ENCODE results near the gene CCRL2.
"Not testable (repeated sequence)": the region's sequence is repeated elsewhere in the genome, so short reads cannot be mapped to it uniquely, and the experiment has no call there.

The CCRL2 gene

DNA sequence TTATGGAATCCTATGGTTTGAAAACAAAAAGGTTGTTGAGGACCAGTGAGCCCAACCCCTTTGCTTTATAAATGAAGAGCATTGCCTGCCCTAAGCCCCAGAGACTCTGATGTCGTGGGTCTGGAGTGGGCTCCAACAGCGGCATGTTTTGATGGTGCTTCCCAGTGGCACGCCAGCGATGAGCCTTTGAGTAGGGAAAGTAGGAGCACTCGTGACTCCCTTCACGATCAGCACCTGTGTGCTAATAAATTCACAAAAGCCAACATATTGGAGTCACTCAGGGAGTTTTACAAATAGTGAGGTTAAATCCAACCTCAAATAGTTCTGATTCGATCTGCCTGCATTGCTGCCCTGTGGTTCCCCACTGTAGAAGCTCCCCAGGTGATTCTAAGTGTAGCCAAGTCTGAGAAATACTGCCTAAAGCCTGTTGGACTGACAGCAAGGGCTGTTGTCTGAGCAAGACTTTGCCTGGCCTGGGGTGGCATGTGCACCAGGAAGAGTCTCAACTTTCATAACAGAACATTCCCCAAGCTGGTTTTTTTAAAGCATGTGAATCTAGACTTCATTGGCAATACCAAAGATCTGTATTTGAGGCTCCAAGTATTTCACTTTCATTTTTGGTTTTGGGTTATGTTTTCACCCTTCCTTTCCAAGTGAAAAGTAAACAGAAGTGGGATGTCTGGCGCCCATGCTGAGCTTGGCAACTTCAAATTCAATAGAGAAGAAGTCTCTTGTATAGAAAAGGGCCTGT is 26.4 kb upstream of the CCRL2 start:
- no peak for DNase-seq (ENCODE audit: low spot score)

- DNase-seq (ENCODE audit: low spot score): no peak
These were observed 25.4 kb upstream of the CCRL2 start for GRCh38 chr3:46381625-46382024.

DNA sequence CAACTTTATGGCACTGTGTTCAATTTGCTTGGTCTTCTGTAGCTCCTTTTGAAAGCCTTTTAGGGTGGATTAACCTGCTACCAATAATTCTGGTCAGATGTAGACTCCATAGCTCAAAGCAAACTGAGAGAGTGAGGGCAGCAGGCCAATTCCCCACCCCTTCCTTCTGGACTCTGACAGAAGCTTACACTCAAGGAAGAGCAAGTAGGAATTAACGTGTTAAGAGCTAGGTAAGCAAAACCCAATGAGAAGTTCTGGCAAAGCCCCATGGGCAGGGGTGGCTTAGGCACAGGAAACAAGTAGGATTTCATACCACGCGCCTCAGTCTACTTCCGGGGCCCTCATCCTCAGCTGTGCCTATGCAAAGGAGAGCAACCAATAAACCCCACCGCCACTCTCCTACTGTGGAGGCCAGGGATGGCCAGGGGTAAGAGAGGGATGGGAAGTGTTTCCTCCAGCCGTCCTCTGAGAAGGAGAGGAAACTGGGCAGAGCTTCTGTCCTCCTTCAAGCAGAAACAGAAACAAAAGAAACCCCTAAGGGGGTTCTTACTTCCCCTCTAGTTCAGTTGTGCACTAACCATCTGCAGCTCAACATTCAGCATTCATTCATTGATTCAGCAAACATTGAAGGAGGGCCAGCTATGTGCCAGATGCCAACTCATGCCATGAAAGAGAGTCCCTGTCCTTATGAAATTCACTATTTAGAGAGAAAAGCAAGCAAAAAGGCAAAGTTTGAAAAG is 23.7 kb upstream of the CCRL2 start:
- no peak for DNase-seq (ENCODE audit: low spot score)

- DNase-seq (ENCODE audit: low spot score): no peak
These were observed 23.1 kb upstream of the CCRL2 start for GRCh38 chr3:46383951-46384330.

- DNase-seq (ENCODE audit: low spot score): no peak
These were observed 20.9 kb upstream of the CCRL2 start for GRCh38 chr3:46386205-46386604.

DNA sequence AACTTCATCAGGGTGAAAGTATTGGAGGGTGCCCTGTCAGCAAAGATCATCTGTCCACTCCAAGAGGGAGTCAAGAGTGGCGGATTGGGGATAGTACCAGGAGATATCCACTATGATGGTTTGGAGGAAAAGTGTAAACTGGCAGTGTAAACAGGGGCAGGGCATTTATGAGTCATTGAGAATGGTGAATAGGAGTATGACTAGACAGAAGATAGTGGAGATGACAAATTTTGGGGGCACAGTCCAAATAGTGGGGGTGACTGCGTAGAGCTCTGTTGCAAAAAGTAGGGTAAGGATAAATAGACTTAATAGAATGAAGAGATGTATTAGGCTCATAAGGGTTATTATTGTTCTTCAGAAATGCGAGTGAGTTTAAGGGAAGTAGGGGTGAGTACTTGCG is 18.2 kb upstream of the CCRL2 start:
- not testable (repeated sequence) for DNase-seq (ENCODE audit: low spot score)

DNA sequence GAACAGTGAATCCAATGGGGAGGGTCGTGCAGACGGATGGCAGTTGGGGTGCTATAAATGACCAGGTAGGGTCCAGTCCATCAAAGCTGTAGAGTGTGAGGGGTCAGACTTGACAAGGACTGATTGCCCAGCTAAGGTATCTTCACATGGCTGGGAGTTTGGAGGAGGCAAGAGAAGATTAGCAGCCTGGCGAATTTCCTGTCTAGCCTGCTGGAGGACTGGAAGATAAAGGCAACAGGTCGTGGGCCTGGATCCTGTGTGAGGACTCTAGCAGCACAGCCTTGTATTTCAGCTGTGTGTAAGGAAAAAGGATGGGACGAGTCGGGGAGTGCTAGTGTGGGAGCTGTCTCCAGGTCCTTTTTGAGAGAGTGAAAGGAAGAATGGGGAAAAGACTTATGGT is 17.8 kb upstream of the CCRL2 start:
- no peak for DNase-seq (ENCODE audit: low spot score)

GRCh38 chr3:46391526-46391925 is 15.5 kb upstream of the CCRL2 start:
- not testable (repeated sequence) for DNase-seq (ENCODE audit: low spot score)

DNA sequence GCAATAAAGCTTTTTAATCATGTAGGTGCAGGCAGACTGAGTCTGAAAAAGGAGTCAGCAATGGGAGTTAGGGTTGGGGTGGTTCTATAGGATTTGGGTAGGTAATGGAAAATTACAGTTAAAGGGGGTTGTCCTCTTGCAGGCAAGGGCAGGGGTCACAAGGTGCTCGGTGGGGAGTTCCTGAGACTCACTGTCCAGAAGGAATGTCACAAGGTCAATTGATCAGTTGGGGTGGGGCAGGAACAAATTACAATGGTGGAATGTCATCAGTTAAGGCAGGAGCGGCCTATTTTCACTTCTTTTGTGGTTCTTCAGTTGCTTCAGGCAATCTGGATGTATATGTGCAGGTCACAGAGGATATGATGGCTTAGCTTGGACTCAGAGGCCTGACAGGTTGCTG is 14.0 kb upstream of the CCRL2 start:
- no peak for DNase-seq (ENCODE audit: low spot score)

GRCh38 chr3:46393554-46394434 is 13.3 kb upstream of the CCRL2 start:
- DNase-seq (ENCODE audit: low spot score): peak; percentile 30

DNA sequence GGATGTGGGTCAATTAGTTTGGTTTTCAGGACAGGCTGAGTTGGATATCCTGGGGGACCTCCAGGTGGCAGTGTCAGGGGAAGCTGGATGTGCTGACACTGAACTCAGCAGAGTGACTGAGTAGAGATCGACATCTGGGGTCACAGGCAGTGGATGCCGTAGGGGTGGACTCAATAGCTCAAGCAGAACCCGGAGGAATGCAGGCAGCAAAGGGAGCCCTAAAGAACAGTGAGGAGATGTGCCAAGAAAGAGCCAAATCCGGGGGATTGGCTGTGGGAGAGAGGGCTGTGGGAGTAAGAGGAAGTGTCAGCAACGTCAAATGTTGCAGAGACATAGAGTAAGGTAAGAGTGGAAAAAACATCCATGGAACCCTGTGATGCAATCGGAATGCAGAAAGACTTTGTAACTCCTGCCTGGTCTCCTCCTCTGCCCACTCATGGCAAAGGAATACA is 11.8 kb upstream of the CCRL2 start:
- DNase-seq (ENCODE audit: low spot score): no peak

DNA sequence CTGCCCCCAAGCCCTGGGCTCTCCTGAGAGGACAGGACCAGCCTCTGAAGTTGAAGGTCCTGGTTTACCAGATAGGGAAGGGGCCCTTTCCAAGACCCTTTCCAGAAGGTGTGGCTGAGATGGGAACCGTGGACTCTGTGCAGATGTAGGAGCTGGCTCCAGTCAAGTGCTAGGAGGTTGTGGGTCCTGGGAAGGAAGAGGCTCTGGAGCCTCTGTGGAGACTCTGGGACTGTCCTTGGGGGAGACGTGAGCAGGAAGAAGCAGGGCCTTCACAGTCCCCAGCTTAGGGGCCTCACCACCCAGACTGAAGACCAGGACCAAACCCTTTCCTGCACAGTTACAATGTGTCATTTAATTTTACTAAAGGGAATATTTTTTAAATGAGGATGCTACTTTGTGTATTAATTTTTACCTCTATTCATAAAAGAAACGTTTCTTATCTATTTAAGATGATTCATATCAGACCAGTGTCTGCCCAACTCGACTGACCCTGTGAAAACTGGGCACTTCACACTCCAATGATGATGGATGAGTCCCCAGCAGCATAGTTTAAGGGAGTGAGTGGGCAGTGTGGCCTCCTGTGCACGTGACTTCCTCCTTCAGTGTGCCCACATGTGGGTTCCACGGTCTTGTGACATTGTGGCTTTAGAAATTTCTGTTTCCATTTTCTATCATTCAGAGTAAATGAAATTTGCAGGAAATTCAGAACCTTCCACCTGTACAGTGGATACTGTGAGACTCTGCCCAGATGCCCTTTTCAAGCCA is 11.1 kb upstream of the CCRL2 start:
- no peak for DNase-seq (ENCODE audit: low spot score)

- DNase-seq (ENCODE audit: low spot score): no peak
These were observed 9.9 kb upstream of the CCRL2 start for GRCh38 chr3:46397111-46397510.

DNA sequence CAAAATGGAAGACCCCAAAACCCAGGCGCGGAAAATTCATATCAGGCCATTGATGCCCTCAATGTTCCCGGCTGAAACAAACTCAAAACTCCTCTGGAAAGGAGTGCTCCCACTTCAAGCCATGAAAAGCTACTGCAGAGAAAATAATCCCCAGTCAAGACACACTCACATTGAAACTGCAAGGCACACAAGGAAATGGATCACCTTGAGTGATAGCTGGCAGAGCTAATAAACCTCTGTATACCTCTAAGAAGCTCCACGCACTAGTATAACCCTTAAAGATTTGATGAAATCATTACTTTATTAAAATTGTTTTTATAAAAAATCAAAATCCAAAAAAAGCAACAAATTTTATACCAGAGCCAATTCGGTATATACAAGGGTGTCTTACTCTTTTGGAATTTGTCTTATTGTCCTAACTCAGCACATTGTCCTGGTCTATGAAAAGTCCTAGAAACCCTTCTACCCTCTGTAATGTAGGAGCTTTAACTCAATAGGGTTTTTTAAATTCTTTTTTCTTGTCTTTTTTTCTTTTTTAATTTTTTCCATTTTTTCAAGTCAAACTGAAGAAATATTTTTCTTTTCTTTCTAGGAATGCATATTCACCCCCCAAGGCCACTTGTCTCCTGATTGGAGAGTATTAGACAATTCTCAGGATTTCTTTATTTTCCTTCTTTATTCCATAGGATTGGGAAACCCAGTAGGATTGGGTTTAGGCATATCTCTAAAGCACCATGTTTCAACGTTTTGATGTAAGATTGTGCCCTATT is 8.7 kb upstream of the CCRL2 start:
- no peak for DNase-seq (ENCODE audit: low spot score)

DNA sequence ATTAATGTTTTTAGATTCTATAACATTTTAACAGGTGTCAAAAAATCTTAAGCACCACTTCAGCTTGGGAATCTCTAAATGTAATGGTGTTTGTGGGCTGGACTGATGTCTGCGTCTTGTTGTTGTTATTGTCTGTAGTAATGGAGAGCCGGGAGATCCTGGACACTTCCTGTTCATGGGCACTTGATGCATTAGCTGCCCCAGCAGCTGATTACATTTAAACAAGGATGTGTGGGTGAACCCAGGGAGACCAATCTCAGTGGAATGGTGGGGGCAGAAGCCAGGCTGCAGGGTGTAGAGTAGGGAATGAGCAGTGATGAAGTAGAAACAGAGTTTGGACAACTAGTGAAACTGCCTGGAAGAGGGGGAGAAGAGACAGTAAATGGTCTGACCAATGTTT is 8.0 kb upstream of the CCRL2 start:
- no peak for DNase-seq (ENCODE audit: low spot score)

DNA sequence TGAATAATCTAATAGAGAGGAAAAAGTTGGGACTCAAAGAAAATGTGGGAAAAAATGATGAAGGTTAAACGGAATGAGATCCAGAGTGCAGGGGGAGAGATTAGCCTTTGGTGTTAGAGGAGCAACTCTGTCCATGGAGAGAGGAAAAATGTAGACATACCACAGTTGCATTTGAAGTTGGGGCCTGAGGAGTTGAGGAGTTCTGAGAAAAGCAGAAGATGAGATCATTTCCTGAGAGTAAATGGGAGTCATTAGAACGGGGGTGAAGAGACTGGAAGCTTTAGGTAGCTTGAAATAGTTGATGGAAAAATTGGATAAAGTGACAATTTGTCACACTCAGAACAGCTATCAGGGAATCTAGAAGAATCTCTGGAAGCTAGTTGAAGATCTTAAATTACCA is 7.5 kb upstream of the CCRL2 start:
- no peak for DNase-seq (ENCODE audit: low spot score)

- DNase-seq (ENCODE audit: low spot score): no peak
These were observed 6.9 kb upstream of the CCRL2 start for GRCh38 chr3:46400000-46400734.

DNA sequence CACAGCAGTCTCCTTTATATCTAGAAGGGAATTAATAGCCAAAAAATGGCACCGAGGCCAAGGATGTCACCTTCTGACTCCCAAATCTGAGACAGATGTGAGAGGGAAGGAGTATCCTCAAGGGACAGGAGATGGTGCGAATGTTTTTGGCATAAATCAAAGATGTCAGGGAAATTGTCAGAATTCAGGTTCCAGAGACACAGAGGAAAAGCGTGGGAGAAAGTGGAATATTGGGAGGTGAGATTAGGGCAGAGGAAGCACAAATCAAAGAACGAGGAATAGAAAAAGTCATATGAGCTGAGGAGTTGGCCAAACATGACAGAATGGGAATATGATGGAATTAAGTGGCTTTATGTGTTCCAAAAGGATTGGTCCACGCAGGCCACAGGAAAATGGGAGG is 6.2 kb upstream of the CCRL2 start:
- DNase-seq (ENCODE audit: low spot score): no peak

- no peak for DNase-seq (ENCODE audit: low spot score)
These were observed 5.5 kb upstream of the CCRL2 start for GRCh38 chr3:46401579-46401978.

DNA sequence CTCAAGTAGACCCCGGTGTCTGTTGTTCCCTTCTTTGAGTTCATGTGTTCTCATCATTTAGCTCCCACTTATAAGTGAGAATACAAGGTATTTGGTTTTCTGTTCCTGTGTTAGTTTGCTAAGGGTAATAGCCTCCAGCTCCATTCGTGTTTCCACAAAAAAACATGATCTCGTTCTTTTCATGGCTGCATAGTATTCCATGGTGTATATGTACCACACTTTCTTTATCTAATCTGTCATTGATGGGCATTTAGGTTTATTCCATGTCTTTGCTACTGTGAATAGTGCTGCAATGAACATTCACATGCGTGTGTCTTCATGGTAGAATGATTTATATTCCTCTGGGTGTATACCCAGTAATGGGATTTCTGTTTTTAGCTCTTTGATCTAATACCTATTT is 4.2 kb upstream of the CCRL2 start:
- not testable (repeated sequence) for DNase-seq (ENCODE audit: low spot score)

Data from iPS-NIHi11 (cell line).